Endodermal cell (in vitro differentiated cells): ENCODE results near the gene CELF4. TPM values are rescaled to one million over a fixed set of nuclear protein-coding genes. Genes with fewer than 3 reads are reported as not detected.

Experiments used
- DNase-seq: peaks from one replicate; pipeline ENCODE4 v3.0.0-alpha.2; 2017
- H3K27ac ChIP-seq: 2 replicates; pipeline ENCODE4 v1.5.1; 2013; ENCODE audit warnings: mild to moderate bottlenecking, low read depth, low read length, moderate library complexity
- H3K27me3 ChIP-seq: 2 replicates; pipeline ENCODE4 v1.6.1; 2013; ENCODE audit warnings: mild to moderate bottlenecking, low read length, moderate library complexity; ENCODE audit not compliant: insufficient read depth, control insufficient read depth, poor library complexity, severe bottlenecking
- H3K36me3 ChIP-seq: 2 replicates; pipeline ENCODE4 v1.7.0; 2013; ENCODE audit warnings: mild to moderate bottlenecking, low read length, moderate library complexity; ENCODE audit not compliant: control insufficient read depth, insufficient read depth
- H3K4me1 ChIP-seq: one replicate; pipeline ENCODE4 v1.7.0; 2013; ENCODE audit warnings: low read length; ENCODE audit not compliant: control insufficient read depth, insufficient read depth
- H3K4me3 ChIP-seq: 2 replicates; pipeline ENCODE4 v1.5.1; 2013; ENCODE audit warnings: mild to moderate bottlenecking, low read length, moderate library complexity
- H3K9ac ChIP-seq: 2 replicates; pipeline ENCODE4 v1.6.1; 2013; ENCODE audit warnings: mild to moderate bottlenecking, low read length, moderate library complexity; ENCODE audit not compliant: poor library complexity, severe bottlenecking; ENCODE audit errors: extremely low read depth
- H3K9me3 ChIP-seq: 2 replicates; pipeline ENCODE4 v1.6.1; 2013; ENCODE audit warnings: mild to moderate bottlenecking, low read length, moderate library complexity; ENCODE audit not compliant: control insufficient read depth
- H3K27ac Mint-ChIP-seq: 2 replicates; pipeline ENCODE4 v1.8.0; 2020; ENCODE audit warnings: mixed read lengths
- H3K27me3 Mint-ChIP-seq: 2 replicates; pipeline ENCODE4 v1.8.0; 2021; ENCODE audit warnings: mild to moderate bottlenecking, mixed read lengths; ENCODE audit not compliant: insufficient read depth
- H3K36me3 Mint-ChIP-seq: 2 replicates; pipeline ENCODE4 v1.8.0; 2020; ENCODE audit warnings: low read depth, mixed read lengths
- H3K4me1 Mint-ChIP-seq: 2 replicates; pipeline ENCODE4 v1.8.0; 2020; ENCODE audit warnings: mixed read lengths
- H3K4me3 Mint-ChIP-seq: 2 replicates; pipeline ENCODE4 v1.8.0; 2020; ENCODE audit warnings: mild to moderate bottlenecking, moderate library complexity, mixed read lengths
- H3K9me3 Mint-ChIP-seq: 2 replicates; pipeline ENCODE4 v1.8.0; 2020; ENCODE audit warnings: mild to moderate bottlenecking, mixed read lengths
- WGBS, 2 experiments: methylation state at CpG; one replicate each; pipeline versions ENCODE4 v1.1.5 to v1.1.7; 2013; ENCODE audit warnings: missing lambda C conversion rate in 2 of 2, mixed read lengths in 1 of 2; ENCODE audit not compliant: insufficient coverage in 1 of 2, insufficient read length in 1 of 2; 5-methylcytosine and 5-hydroxymethylcytosine counted together
- total RNA-seq, 2 donors: library from RNA; stranded (reverse); fragmentation: NEBNext Ultra II Directional in 1 of 2; extraction: Animal tissue kit (Norgen Biotek cat#: 25700) in 1 of 2; gene quantifications; 2 replicates in 1 of 2; 3 replicates in 1 of 2; pipeline ENCODE4 v1.2.1, GENCODE V29; 2021
- TF ChIP-seq, protein P1 (sequence below): fragments of 200-600 bp; sonication (generic); conservative IDR thresholded peaks from 2 replicates; pipeline ENCODE4 v1.5.0; 2021; ENCODE audit warnings: antibody characterized with exemption, mild to moderate bottlenecking

The CELF4 gene
- total RNA-seq, 2 donors from 2014 or later, result 5.7 to 6.7 TPM

- no peaks in the 10 kb centered on the region for H3K9me3 Mint-ChIP-seq
- H3K27ac ChIP-seq, result no peak overlapping the region
- WGBS, 2 experiments, result 88 to 90% methylated on average over 2 to 4 of the region's 4 CpGs
Measured at GRCh38 chr18:37405229-37405628, 160.4 kb downstream of the CELF4 start.

DNA sequence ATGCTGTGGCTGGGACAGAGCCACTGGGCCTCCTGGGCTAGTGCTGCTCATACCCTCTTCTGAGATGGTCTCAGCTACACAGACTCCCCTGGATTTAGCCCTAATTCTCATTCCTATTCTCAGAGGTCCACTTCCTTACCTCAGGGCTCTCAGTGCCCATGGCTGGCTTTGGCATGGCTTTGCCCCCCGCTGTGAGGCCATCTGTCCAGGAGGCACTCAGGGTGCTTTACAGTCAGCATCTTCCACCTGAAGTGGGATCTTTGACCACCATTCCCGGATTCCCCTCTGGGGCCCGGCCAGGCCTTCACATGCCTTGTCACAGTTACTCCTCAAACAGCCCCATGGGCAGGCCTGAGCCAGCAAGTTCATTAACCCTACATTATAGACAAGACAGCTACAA is 161.8 kb downstream of the CELF4 start:
- Histone ChIP-seq H3K27ac (no peak overlapping the region), H3K4me1 (no peaks in the 10 kb centered on the region), H3K9ac (no peak overlapping the region), H3K9me3 (no peaks in the 10 kb centered on the region), H3K4me3 (no peak overlapping the region), H3K27me3 (peaks cover 7% of the 10 kb centered on the region), H3K36me3 (no peaks in the 10 kb centered on the region)
- Mint-ChIP-seq H3K36me3 (no peaks in the 10 kb centered on the region), H3K27ac (no peak overlapping the region), H3K4me1 (no peaks in the 10 kb centered on the region), H3K27me3 (peaks cover 14% of the 10 kb centered on the region), H3K4me3 (no peak overlapping the region), H3K9me3 (no peaks in the 10 kb centered on the region)
- TF ChIP-seq, protein P1, sequence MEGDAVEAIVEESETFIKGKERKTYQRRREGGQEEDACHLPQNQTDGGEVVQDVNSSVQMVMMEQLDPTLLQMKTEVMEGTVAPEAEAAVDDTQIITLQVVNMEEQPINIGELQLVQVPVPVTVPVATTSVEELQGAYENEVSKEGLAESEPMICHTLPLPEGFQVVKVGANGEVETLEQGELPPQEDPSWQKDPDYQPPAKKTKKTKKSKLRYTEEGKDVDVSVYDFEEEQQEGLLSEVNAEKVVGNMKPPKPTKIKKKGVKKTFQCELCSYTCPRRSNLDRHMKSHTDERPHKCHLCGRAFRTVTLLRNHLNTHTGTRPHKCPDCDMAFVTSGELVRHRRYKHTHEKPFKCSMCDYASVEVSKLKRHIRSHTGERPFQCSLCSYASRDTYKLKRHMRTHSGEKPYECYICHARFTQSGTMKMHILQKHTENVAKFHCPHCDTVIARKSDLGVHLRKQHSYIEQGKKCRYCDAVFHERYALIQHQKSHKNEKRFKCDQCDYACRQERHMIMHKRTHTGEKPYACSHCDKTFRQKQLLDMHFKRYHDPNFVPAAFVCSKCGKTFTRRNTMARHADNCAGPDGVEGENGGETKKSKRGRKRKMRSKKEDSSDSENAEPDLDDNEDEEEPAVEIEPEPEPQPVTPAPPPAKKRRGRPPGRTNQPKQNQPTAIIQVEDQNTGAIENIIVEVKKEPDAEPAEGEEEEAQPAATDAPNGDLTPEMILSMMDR, result no peak
- 96 to 100% methylated on average over 1 to 3 of the region's 3 CpGs for WGBS, 2 experiments
- DNase-seq, result no peak

More at GRCh38 chr18:37405229-37405628, 160.4 kb downstream of the CELF4 start:
- peaks cover under 1% of the 10 kb centered on the region for H3K27me3 ChIP-seq
- no peaks in the 10 kb centered on the region for H3K36me3 ChIP-seq
- Mint-ChIP-seq H3K4me3 (no peak overlapping the region), H3K36me3 (no peaks in the 10 kb centered on the region), H3K27me3 (peaks cover 2% of the 10 kb centered on the region), H3K27ac (no peak overlapping the region), H3K4me1 (no peaks in the 10 kb centered on the region)
- no peak overlapping the region for H3K4me3 ChIP-seq
- no peak overlapping the region for H3K9ac ChIP-seq
- no peaks in the 10 kb centered on the region for H3K4me1 ChIP-seq
- TF ChIP-seq, protein P1, result no peak
- no peak for DNase-seq
- no peaks in the 10 kb centered on the region for H3K9me3 ChIP-seq

- no peak overlapping the region for H3K9ac ChIP-seq
- H3K36me3 ChIP-seq, result no peaks in the 10 kb centered on the region
- Mint-ChIP-seq H3K4me3 (no peak overlapping the region), H3K27ac (no peak overlapping the region), H3K36me3 (no peaks in the 10 kb centered on the region), H3K4me1 (no peaks in the 10 kb centered on the region), H3K27me3 (peaks cover 19% of the 10 kb centered on the region), H3K9me3 (no peaks in the 10 kb centered on the region)
- WGBS, 2 experiments, result 80 to 84% methylated on average over 12 to 19 of the region's 20 CpGs
- peaks cover 7% of the 10 kb centered on the region for H3K27me3 ChIP-seq
- H3K9me3 ChIP-seq, result no peaks in the 10 kb centered on the region
- no peak overlapping the region for H3K4me3 ChIP-seq
- no peaks in the 10 kb centered on the region for H3K4me1 ChIP-seq
- peak; percentile 74 for DNase-seq
- no peak overlapping the region for H3K27ac ChIP-seq
- TF ChIP-seq, protein P1, result no peak
Measured at GRCh38 chr18:37403100-37403781, 162.4 kb downstream of the CELF4 start.
